Activated CD8-positive, alpha-beta memory T cell treated with anti-CD3 and anti-CD28 coated beads for 48 hours (primary cell): ENCODE data around the gene MAPKAPK2.

Source experiments
- DNase-seq, 3 experiments: peaks; one replicate each; pipeline ENCODE4 v3.0.0-alpha.2; 2020; ENCODE audit warnings: low read depth in 2 of 3, low spot score in 2 of 3

Gene MAPKAPK2

DNA sequence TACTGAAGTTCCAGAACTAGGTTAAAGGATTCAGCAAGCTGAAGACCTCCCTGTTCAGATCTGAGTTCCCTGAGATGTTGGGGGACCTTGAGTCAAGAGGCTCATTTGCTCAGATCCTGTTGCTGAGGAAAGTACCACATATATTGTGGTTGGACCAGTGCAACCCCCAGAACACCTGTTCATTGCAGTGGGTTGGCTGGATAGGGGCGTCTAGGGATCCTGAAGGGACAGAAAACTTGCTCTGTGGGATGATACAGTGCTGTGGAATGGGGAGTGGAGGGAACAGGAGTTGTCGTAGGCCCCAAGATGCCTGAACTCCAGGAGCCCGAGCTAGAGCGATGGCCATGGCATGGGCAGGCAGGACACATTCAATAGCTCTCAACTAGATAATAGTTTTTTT, 24.6 kb upstream of the MAPKAPK2 start:
- DNase-seq, result no peak

DNA sequence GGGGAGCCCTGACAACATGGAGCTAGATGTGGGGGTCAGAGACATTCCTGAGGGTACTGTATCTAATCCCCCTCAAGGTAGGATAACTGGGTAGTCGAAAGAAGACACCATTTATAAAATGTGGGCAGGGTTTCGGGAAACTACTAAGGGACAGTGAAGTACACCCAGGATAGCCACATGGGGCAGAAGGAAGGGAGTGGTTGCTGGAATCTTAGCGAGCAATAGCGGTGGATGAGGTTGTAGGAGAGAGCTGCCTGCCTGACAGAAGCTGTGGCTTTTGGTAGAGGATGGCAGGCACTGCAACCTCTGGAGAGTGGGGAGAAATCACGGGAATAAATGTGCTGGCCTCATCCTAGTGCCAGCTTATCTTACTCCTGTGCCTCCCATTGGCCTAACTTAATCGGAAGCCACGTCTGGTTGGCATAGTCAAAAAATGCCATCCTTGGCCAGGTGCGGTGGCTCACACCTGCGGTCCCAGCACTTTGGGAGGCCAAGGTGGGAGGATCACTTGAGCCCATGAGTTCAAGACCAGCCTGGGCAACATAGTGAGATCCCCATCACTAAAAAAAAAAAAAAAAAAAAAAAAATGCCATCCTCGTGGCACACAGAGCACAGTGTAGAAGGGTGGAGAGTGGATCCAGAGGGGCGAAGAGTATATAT, 23.4 kb upstream of the MAPKAPK2 start:
- no peak for DNase-seq

DNA sequence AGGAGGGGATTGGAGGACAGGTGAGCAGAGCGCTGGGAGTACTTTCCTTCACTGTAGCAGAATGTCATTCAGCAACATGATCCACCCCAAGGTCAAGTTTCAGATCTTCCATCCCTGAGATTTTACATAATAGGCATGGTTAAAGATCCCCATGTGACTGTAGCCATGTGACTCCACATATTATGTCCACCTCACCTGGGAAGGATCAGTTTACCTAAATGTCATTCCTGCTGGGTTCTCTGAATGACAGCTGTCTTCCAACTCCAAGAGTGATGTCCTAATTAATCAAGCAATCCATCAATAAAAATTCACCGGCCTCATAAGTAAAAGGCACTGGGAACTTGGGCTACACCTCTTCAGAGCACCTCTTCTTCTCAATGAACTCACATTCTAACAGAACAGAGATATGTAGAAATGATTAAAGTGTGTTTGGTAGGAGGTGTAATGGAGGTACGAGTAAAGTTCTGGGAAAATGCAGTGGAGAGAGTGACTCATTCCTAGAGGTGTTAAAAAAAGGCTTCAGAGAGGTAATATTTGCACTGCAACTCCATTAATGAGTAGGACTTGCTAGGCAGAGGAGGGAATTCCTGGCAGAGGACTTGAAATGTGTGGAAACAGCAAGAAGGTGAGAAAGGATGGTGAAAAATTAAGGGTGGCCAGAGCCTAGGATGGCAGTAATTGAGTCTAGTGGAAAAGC, 22.2 kb upstream of the MAPKAPK2 start:
- no peak for DNase-seq

DNA sequence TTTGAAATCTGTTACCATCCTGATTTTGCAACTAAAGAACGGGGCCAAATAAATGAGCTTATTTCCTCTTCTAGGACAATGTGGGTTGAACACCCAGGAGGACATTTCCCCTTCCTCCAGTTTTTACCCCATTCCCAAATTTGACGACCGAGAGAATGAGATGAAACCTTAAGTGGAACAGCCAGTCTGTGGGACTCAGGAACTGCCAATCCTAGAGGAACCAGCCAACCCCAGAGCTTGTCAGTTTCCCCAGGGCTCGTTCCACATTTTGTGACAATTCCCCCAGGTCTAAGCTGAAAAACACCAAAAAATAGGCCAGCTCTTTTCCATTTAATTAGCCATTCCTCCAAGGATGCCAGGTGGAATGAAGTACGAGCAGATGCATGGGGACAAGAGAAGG, 21.3 kb upstream of the MAPKAPK2 start:
- DNase-seq, result no peak

DNA sequence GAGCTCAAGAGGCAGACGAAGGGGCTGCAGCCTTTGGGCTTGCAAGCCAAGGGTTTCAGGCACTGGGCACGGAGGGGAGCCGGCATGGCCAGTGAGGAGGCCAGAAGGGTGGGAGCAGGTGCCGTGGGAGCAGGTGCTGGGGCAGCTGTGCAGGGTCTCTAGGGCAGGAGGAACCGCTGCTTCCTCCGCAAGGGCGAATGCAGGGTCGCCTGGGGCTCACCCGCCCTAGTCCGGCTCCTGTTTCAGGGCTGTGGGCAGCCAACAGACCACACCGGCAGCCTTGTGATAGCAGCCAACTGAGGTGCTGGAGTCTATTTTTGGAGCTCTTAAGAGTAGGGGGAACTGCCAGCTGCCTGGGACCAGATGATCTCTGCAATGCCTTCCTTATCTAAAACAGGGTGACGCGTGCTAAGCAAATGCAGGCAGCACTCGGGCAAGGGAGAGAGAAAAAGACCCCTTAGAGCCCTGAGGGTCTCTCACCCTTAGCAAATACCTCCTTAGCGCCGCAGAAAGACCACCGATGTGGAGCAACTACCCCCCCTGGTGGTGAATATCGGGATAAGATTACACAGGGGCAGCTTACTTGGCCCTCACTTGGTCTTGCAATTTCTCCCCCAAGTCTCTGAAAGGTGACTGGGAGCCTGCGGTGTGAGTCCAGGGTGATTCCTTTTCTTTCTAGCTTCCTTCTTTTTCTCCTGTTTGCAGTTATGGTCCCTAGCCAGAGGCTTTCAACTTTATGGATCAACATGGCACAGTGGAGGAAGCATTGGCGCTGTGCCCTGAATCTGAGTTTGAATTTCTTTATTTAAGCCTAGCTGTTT, 20.7 kb upstream of the MAPKAPK2 start:
- peak; percentile 26 to 77 (median 50) for DNase-seq

DNA sequence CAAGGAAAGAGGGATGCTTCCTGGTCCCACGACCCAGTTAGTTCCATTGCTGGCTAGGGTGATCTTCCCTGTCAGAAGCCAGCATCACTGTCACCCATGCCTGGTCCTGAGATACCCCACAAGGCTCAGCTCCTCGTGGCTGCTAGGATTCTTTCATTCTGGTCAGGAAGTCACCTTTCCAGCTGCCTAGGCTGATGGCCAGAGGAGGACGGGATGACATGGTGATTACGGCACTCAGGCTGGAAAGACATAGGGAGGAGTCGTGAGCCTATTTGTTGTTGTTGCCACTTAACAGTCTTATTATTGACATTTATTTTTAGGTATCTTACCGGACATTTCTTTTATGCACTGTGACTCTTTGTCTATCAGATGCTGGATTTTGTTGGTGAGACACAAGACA, 20.0 kb upstream of the MAPKAPK2 start:
- DNase-seq, result no peak

DNA sequence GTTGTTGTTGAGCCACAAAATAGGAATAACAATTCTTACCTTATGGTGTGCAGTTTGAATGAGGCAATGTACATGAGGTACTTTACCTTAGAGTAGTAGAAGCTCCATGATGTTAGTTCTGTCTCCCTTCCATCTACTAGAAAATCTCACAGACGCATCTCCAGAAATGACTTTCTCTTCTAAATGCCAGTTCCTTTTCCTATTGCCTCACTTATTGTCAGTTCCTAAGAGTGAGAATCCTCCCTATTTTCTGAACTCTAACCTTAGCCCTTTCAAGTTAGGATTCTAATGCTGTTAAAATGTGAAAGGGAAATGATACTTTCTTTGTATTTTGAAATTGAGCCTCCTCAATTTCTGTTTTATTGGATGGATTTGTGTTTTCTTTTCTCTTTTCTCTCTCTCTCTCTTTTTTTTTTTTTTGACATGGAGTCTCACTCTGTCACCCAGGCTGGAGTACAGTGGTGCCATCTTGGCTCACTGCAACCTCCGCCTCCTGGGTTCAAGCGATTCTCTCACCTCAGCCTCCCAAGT, 18.6 kb upstream of the MAPKAPK2 start:
- no peak for DNase-seq

DNA sequence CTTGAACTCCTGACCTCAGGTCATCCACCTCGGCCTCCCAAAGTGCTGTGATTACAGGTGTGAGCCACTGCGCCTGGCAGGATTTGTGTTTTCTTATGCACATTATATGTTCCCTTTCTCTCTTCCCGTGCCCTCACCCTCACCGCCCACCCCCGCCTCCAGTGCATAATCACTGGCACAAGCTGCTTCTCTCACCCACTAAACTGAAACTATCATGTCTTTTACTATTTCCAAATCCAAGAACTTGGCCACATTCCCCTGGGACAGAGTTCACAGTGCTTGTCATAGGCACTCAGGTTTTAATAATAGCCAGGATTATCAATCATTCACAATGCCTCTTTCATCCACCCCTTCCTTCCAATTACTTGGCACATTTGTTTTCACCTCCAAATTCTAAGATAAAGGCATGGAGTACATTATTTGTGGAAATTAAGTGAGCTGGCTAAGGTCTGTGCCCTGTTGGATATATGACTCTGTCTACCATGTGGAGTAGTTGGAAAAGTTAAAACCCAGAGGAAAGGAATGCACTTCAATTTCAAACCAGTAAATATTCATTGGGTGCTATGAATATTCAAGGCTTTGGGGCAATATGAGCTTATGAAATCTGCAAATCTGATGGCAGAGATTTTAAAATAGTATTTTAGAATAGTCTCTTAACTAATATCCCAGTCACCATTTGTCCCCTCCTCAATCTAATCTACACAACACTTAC, 17.6 kb upstream of the MAPKAPK2 start:
- no peak for DNase-seq

DNA sequence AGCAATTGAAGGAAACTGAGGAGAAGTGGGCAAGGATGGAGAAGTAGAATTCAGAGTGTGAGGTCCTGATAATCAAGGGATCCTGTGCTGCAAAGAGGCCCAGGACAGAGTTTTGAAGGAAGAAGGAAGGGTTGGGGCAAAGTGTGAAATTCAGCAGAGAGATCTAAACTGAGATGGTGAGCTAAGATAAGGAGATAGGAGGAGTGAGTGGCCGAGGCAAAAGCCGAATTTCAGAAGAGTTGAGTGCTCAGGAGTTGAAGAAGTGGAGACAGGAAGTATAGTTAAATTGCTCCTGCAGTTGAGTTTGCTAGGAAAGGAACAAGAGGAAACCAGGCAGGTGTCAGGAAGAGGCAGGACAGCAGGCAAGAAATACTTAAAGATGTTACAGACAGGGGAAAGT, 16.4 kb upstream of the MAPKAPK2 start:
- DNase-seq, result no peak

DNA sequence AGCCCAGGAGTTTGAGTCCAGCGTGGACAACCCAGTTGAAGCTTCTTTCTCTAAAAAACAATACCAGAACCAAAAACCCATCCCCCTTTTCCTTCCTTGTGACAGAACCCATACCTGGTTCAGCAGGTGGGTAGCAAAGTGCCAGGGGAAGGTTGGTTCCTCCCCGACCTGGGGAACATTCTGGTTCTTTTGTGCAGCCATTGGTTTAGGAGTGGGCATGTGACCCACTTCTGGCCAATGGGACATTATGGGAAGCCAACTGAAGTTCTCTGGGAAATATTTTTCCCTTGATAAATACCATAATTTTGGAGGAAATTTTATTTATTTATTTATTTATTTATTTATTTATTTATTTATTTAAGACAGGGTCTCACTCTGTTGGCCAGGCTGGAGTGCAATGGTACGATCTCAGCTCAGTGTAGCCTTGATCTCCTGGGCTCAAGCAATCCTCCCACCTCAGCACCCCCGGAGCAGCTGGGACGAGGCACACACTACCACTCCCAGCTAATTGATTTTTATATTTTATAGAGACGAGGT, 15.8 kb upstream of the MAPKAPK2 start:
- DNase-seq, result no peak

DNA sequence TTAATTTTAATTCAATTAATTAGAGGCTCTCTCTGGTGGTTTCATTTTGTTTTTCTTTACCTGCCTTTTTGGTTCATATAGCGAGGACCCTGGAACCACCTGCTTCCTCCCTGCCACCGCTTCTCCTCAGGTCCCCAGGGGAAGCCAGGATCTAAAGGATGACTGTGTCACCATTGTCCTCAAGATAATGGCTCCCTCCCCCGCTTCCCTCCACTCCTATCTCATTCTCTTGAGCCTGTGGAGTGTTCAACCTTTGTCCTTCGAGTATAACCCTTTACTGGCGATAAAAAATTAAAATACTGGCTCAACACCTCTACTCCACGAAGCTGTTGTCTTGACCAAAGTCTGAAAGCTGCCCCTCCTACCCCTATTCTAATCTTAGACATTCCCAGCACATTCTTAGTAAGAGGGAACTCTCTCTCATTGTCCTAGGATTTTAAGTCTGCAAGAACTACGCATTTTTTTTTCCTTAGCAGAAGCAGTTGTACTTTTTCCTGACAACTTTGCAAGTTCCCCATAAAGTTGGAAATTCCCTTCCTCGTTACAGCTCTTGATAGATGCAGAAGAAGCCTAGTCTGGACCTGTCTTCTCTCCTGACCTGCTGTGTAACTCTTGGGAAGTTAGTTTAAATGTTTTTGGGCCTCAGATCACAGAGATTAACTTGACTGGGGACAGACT, 12.6 kb upstream of the MAPKAPK2 start:
- no peak for DNase-seq

DNA sequence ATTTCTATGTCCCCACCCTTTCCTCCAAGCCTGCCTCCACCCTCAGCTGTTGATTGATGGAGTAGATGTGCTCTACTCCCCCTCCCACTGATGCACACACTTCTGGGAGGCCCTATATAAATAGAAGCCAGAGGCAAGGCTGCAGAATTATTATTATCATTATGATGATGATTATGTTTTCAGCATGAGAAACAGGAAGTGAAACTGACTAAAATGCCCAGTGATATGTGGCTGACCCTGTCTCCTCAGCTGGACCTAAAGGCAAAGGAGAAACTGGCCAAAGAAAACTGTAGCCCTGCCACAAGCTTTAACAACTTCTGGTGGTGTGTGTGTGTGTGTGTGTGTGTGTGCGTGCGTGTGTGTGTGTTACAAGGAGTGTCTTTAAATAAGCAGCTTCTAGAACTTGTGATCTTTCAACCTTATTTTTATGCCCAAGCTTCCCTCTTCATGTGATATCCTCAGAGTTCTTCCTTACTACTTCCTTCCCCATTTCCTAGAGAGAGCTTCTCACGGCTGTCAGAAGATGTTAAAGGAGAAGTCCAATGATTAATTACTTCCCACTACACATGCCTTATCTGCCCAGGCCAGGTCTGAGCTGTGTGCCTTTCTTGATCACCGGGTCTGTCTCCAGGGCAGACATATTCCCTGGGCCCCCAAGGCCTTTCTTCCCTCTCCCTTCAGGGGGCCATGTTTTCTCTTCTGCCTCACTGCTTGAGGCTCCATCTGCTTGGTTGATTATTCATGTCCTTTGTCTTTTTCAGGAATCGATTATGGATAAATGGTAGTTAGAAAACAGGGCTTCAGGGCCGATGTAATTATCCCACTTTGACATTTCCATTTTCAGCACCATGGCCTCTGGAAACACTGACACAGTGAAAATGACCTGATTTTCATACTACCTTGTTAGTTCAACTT, 11.6 kb upstream of the MAPKAPK2 start:
- DNase-seq, result no peak

DNA sequence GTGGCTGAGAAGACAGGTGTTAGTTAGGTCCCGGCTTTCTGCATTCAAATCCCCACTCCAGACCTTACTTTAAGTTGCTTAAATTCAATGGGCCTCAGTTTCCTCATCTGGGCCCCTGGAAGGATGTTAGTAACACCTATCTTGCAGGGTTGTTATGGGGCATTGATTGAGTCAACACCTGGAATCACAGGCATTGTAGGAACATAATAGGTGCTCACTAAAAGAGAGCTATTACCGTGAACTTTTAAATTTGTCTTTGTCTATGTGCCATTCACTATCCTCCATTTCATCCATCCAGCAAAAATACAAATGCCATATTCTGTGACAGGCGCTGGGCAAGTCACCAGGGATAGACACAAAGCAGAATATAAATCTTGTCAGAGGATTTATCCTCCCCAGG, 10.5 kb upstream of the MAPKAPK2 start:
- no peak for DNase-seq

DNA sequence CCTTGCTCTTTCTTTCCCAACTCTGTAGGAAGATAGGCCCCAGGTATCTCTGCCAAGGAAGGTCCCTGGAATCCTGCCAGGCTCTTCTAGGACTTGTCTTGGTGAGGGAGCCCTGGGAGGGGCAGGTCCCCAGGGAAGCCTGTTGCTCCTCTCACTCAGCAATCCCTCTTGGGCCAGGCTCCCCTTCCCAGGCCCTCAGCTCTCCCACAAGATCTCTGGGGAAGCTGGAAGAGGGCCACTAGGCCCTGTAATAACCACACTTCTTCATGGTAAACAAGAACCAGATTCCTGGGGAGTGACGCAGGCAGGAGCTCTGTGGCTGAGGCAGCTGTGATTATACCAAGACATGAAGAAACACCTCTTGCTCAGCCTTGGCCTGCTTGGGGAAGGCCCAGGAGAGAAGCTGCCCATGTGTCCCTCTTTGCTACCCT, 9.9 kb upstream of the MAPKAPK2 start:
- no peak for DNase-seq

DNA sequence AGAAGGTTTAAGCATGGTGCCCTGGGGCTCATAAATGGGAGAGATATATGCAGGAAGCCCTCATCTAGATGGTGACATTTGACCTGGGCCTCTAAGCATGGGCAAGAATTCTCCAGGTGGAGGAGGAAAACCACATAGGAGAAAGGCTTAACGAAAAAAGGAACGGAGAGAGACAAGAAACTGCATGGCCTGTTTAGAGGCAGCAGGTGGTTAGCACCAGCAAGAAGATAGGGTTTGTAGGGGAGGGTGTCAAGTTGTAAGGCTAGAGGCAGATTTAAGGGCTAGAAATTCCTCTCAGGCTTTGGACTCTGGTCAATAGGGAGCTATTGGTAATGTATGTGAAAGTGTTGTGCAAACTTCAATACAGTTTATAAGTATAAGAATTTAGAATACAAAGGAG, 8.2 kb upstream of the MAPKAPK2 start:
- no peak for DNase-seq

DNA sequence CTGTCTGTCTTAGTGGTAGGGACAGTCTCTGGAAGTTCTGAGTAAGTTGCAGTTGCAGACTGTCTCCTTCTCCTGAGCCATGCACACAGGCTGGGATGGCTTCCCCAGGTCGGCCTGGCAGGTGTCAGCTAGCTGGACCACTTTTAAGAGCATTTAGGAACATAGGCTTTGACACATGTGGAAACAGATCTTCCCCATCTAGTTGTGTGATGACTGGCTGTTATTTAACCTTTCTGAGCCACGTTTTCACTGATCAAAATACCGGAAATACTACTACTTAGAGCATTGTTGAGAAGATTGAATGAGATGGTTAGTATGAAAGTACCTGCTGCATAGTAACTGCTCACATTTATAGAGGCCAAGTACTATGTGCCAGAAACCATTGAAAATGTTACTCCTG, 6.2 kb upstream of the MAPKAPK2 start:
- no peak for DNase-seq

DNA sequence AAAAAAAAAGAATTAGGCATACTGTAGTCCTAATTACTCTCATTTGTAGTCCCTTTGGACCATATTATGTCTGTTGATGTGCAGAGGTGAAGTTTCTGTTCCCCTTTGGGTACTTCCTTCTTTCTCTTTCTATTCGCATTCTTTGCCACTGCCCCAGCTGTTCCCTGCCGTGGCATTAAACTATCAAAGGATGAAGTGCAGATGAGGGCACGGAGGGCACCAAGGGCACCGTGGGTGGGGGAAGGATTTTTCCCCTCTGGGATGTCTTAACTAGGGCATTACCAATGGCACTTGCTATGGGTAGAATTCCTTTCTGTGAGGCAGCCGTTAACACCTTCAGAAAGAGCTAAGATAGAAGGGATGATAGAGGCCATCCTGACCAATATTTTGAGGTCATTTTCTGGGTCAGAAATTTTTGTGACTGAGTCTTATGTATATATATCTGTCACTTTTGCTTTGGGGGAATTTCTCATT, 4.9 kb upstream of the MAPKAPK2 start:
- no peak for DNase-seq

DNA sequence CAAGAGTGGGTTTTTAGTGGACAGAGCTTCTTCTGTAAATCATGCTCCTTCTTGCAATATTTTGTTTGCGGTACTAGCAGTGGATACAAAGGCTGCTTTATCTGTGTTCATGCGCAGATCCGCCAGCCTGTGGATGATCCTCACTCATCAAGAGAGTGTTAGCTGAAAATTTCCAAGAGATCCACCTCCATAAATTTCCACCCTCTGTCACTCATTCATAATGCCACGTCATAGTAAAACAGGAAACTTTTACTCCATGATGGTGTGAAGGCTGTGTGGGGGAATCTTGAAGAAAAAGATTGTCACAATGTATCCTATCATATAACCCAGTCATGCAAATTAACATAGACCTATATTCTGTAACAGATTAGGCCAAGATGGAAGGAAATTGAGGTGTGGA, 4.4 kb upstream of the MAPKAPK2 start:
- DNase-seq, result no peak

DNA sequence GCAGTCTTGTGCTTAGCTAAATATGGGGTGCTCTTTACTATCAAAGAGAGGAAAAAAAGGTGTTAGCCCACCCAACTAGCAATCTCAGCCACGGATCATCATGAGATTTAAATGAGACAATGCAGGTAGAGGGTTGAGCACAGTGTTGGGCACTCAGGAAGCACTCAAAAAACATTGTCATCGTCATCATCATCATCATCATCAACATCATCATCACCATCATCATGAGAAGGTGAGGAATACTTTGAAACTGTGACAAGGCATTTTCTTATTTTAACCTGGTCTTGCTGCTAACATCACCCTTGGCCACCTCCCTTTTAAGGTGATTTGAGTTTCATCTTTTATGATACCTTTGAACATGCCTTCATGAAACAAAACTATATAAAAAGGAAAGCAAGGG, 3.3 kb upstream of the MAPKAPK2 start:
- no peak for DNase-seq
